Keratinocyte (primary cell): ENCODE results near the gene FOXJ3. TPM values are rescaled to one million over a fixed set of nuclear protein-coding genes. Genes with fewer than 3 reads are reported as not detected.

Source experiments
- DNase-seq: peaks from one replicate; pipeline ENCODE4 v3.0.0-alpha.2; 2011; ENCODE audit warnings: low read depth, missing footprints, low spot score
- FAIRE-seq: peaks from 2 replicates; lab custom pipeline; 2011; peaks lifted over from hg19 to GRCh38; lab: Jason Lieb, UNC
- H2AFZ ChIP-seq: 2 replicates; pipeline ENCODE4 v1.6.0; 2012; ENCODE audit warnings: low read length, control low read depth, inconsistent platforms; ENCODE audit not compliant: control insufficient read depth
- H3K27ac ChIP-seq: 2 replicates; pipeline ENCODE4 v1.5.1; 2011; ENCODE audit warnings: low read length; ENCODE audit not compliant: control insufficient read depth, insufficient read depth
- H3K27me3 ChIP-seq: 3 replicates; pipeline ENCODE4 v1.6.0; 2011; ENCODE audit warnings: low read length; ENCODE audit not compliant: control insufficient read depth, insufficient read depth; ENCODE audit errors: extremely low read depth
- H3K36me3 ChIP-seq, 2 experiments: 2 replicates in 1 of 2; 3 replicates in 1 of 2; pipeline ENCODE4 v1.5.1; 2011; ENCODE audit warnings: low read length in 2 of 2, mild to moderate bottlenecking in 1 of 2; ENCODE audit not compliant: control insufficient read depth in 2 of 2, insufficient read depth in 2 of 2; ENCODE audit errors: extremely low read depth in 1 of 2
- H3K4me1 ChIP-seq: 3 replicates; pipeline ENCODE4 v1.5.1; 2011; ENCODE audit warnings: low read length; ENCODE audit not compliant: control insufficient read depth, insufficient read depth; ENCODE audit errors: extremely low read depth
- H3K4me2 ChIP-seq: 3 replicates; pipeline ENCODE4 v1.6.0; 2011; ENCODE audit warnings: low read depth, low read length; ENCODE audit not compliant: control insufficient read depth, insufficient read depth; ENCODE audit errors: extremely low read depth
- H3K4me3 ChIP-seq, 3 experiments: fragments of 200-600 bp in 1 of 3; sonication (generic) in 1 of 3; 2 replicates in 2 of 3; 3 replicates in 1 of 3; pipeline ENCODE4 v1.5.1; 2011 to 2016; ENCODE audit warnings: low read length in 3 of 3, mild to moderate bottlenecking in 3 of 3, control low read depth in 2 of 3, inconsistent platforms in 1 of 3, low read depth in 1 of 3, mixed read lengths in 1 of 3, mixed run types in 1 of 3, moderate library complexity in 1 of 3; ENCODE audit not compliant: control insufficient read depth in 2 of 3, insufficient read depth in 2 of 3; ENCODE audit errors: extremely low read depth in 1 of 3
- H3K79me2 ChIP-seq: 2 replicates; pipeline ENCODE4 v1.6.0; 2012; ENCODE audit warnings: low read length; ENCODE audit not compliant: control insufficient read depth, insufficient read depth
- H3K9ac ChIP-seq: 3 replicates; pipeline ENCODE4 v1.6.0; 2011; ENCODE audit warnings: low read length; ENCODE audit not compliant: control insufficient read depth, insufficient read depth; ENCODE audit errors: extremely low read depth
- H3K9me1 ChIP-seq: 3 replicates; pipeline ENCODE4 v1.6.0; 2011; ENCODE audit warnings: low read length; ENCODE audit not compliant: control insufficient read depth, insufficient read depth; ENCODE audit errors: extremely low read depth
- H3K9me3 ChIP-seq: 2 replicates; pipeline ENCODE4 v1.5.1; 2012; ENCODE audit warnings: low read depth, low read length; ENCODE audit not compliant: control insufficient read depth
- H4K20me1 ChIP-seq: 3 replicates; pipeline ENCODE4 v1.6.0; 2011; ENCODE audit warnings: low read length; ENCODE audit not compliant: control insufficient read depth, insufficient read depth; ENCODE audit errors: extremely low read depth
- CTCF ChIP-seq, 3 experiments: IDR thresholded peaks in 1 of 3; conservative IDR thresholded peaks in 1 of 3; optimal IDR thresholded peaks in 1 of 3; 2 replicates in 2 of 3; 3 replicates in 1 of 3; pipeline versions ENCODE3 to v1.5.1; 2011; ENCODE audit warnings: low read length in 3 of 3, mild to moderate bottlenecking in 3 of 3, moderate library complexity in 2 of 3, control low read depth in 1 of 3, inconsistent platforms in 1 of 3; ENCODE audit not compliant: insufficient read depth in 2 of 3; ENCODE audit errors: extremely low read depth in 1 of 3
- EZH2 ChIP-seq: IDR thresholded peaks from one replicate; pipeline ENCODE4 v1.6.1; 2012; ENCODE audit warnings: inconsistent platforms, mild to moderate bottlenecking, low read length, moderate library complexity
- dilution Hi-C: fragments of 300-500 bp; cut with MboI; formaldehyde crosslinking; loops from one replicate; pipeline ENCODE4 v1.7.0; 2020; ENCODE audit warnings: low sequenced_read_pairs; ENCODE audit not compliant: extremely low pct_ligation_motif_present
- polyA plus RNA-seq, 5 experiments: library from polyadenylated mRNA; depleted of rRNA in 3 of 5; stranded (reverse) in 3 of 5; stranded (forward) in 1 of 5; unstranded in 1 of 5; fragments of >200 nt; gene quantifications; 1 replicate in 1 of 5; 2 replicates in 3 of 5; 3 replicates in 1 of 5; pipeline versions ENCODE4 v1.2.1 to v1.2.3, GENCODE V29; 2011 to 2012; ENCODE audit warnings: missing spikeins in 2 of 5, low read depth in 1 of 5, low replicate concordance in 1 of 5

Gene FOXJ3
- polyA plus RNA-seq, 1 donor (not counting 4 experiments of a cell fraction or from before 2014, with no cell fraction given) = 40.2 TPM

GRCh38 chr1:42315500-42315899 lies 19.5 kb downstream of the FOXJ3 start:
- dilution Hi-C loops = no loop called here
- peaks cover 95% of the 10 kb centered on the region for H3K79me2 ChIP-seq
- no peak overlapping the region for H3K27ac ChIP-seq
- no peak overlapping the region for H3K4me2 ChIP-seq
- peaks cover 20% of the 10 kb centered on the region for H4K20me1 ChIP-seq
- no peak for DNase-seq
- H3K4me1 ChIP-seq = peaks cover 14% of the 10 kb centered on the region
- no peaks in the 10 kb centered on the region for H3K36me3 ChIP-seq
- H3K9me3 ChIP-seq = no peaks in the 10 kb centered on the region
- no peak overlapping the region for H2AFZ ChIP-seq
- H3K27me3 ChIP-seq = no peaks in the 10 kb centered on the region
- H3K4me3 ChIP-seq = no peak overlapping the region
- peaks cover 3% of the 10 kb centered on the region for H3K9me1 ChIP-seq
- H3K9ac ChIP-seq = no peak overlapping the region
- no peak for FAIRE-seq
- TF ChIP-seq EZH2 = no peak
- TF ChIP-seq CTCF (optimal IDR thresholded peaks at IDR 0.05 in 1 of 3, IDR thresholded peaks at IDR 0.05 in 1 of 3, conservative IDR thresholded peaks at IDR 0.05 in 1 of 3; ENCODE audit: extremely low read depth in 1 of 3, insufficient read depth in 2 of 3, low read length in 3 of 3) = no peak

GRCh38 chr1:42313970-42314369 lies 21.1 kb downstream of the FOXJ3 start:
- peaks cover under 1 to 3% of the 10 kb centered on the region in 2 experiments for H3K36me3 ChIP-seq
- H3K4me1 ChIP-seq = peaks cover 9% of the 10 kb centered on the region
- dilution Hi-C loops = no loop called here
- no peaks in the 10 kb centered on the region for H3K9me3 ChIP-seq
- H3K79me2 ChIP-seq = peaks cover 89% of the 10 kb centered on the region
- no peak for TF ChIP-seq EZH2
- no peak for TF ChIP-seq CTCF (optimal IDR thresholded peaks at IDR 0.05 in 1 of 3, IDR thresholded peaks at IDR 0.05 in 1 of 3, conservative IDR thresholded peaks at IDR 0.05 in 1 of 3; ENCODE audit: extremely low read depth in 1 of 3, insufficient read depth in 2 of 3, low read length in 3 of 3)
- FAIRE-seq (no peak), DNase-seq (no peak)
- H3K4me3 ChIP-seq = no peak overlapping the region
- H3K27me3 ChIP-seq = no peaks in the 10 kb centered on the region
- no peak overlapping the region for H3K9ac ChIP-seq
- H2AFZ ChIP-seq = no peak overlapping the region
- no peak overlapping the region for H3K27ac ChIP-seq
- H3K4me2 ChIP-seq = no peak overlapping the region
- peaks cover 15% of the 10 kb centered on the region for H4K20me1 ChIP-seq
- peaks cover 3% of the 10 kb centered on the region for H3K9me1 ChIP-seq
